Middle frontal gyrus (tissue), 1 donor: ENCODE data around the gene CCDC169.
"Not testable (repeated sequence)": the region's sequence is repeated elsewhere in the genome, so short reads cannot be mapped to it uniquely, and the experiment has no call there.

Experiments used
- DNase-seq: peaks from one replicate; pipeline ENCODE4 v3.0.0-alpha.2; 2015; ENCODE audit warnings: low spot score; ENCODE audit errors: extremely low spot score

CCDC169 gene

GRCh38 chr13:36319793-36320192 is 22.2 kb upstream of the CCDC169 start:
- DNase-seq = not testable (repeated sequence)

DNA sequence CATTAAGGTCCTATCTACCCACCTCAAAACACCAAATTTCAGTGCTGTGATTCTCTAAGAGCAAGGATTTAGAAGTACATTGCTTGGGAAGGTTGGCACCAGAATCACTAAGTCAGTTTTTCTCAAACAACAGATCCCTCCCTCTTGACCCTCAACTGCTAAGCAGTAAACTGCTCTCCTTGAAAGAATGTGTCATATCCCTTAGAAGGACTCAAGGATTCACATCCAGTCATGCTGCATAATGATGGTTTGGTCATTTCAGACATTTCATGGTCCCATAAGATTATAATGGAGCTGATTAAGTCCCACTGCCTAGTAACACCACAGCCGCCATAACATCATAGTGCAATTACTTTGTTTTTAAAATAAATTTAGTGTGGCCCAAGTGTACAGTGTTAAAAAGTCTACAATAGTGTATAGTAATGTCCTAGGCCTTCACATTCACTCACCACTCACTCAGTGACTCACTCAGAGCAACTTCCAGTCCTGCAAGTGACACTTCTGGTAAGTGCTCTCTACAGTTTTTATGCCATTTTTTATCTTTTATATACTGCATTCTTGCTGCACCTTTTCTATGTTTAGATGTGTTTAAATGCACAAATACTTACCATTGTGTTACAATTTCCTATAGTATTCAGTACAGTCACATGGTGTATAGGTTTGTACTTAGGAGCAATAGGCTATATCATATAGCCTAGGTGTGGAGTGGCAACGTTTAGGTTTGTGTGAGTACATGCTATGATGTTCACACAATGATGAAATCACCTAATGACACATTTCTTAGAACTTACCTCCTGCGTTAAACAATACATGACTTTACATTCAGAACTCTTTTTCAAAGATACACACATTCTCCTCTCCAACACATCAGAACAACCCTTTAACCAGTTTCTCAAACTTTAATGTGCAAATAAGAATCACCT is 15.7 kb upstream of the CCDC169 start:
- no peak for DNase-seq

- no peak for DNase-seq
Measured at GRCh38 chr13:36310417-36311108, 12.9 kb upstream of the CCDC169 start.

DNA sequence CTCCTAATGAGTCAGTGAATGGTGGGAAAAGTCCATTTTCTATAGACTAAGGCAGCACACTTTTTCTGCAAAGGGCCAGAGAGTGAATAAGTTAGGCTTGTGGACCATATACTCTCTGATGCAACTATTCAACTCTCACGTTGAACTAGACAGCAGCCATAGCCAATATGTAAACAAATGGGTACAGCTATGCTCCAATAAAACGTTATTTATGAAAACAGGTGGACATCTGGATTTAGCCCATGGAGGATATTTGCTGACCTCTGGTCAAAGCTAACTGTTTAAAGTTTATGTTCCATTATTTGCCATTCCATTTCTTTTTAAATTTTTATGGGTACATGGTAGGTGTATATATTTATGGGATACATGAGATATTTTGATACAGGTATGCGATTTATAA is 4.7 kb upstream of the CCDC169 start:
- no peak for DNase-seq

DNA sequence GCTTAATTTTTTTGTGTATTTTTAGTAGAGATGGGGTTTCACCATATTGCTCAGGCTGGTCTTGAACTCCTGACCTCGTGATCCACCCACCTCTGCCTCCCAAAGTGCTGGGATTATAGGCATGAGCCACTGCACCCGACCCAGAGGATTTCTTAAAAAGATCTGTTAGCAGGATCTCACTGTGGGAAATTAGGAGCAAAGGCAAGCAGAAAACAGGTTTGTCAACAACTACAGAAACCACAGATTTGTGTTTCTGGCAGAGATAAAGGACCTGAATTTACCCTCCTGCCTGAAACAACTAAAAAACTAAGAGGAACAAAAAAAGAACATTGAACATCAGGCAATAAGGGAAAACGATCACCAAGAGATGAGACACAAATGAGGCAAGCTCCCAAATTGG is 1.9 kb upstream of the CCDC169 start:
- not testable (repeated sequence) for DNase-seq

- no peak for DNase-seq
Measured at GRCh38 chr13:36298535-36299068, 988 bp upstream of the CCDC169 start.

DNA sequence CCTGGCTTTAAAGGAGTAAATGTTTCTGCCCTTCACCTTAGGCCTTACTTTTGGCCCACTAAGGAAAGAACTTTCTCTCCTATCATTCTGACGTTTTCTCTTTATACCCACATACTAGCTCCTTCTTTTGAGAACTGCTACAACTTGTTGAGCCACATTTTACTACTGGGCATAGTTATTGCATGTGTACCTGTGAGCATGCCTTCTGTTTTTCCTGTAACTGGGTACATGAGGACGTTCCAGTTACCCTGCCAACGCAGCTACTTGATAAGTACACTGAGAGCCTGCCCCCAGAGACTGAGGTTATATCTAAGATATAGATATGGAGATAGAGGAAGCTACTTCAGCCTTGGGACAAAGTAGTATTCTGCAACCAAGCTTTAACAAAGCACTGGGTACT is 3.5 kb downstream of the CCDC169 start:
- DNase-seq = no peak

- no peak for DNase-seq
Measured at GRCh38 chr13:36293497-36293896, 4.1 kb downstream of the CCDC169 start.

DNA sequence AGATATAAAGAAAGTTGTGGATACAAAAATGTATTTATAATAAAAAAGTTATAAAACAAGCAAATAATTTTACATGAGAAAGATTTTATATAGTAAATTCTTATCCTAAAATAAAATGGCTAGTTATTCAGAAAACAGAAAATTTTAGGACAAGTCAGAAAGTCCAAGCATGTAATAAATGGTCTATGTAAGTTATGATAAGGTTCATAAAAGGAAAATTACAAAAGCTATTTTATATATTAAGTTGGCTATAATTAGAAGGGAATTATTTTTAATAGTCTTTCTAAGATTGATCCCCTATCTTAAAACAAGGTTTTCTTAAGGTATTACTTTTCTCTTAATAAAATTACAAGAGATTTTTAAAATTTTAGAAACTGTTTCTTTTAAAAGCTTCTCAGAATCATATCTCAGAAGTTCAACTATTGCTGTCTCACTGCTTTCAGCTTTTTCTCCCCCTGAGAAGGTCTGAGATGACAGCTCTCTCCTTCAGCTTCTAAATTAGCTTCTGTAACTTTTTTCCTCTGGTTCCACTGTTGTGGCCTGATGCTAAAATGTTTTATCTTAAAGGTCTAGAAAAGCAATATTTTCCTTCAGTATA is 8.7 kb downstream of the CCDC169 start:
- DNase-seq = no peak

GRCh38 chr13:36286006-36286405 is 11.6 kb downstream of the CCDC169 start:
- no peak for DNase-seq

DNA sequence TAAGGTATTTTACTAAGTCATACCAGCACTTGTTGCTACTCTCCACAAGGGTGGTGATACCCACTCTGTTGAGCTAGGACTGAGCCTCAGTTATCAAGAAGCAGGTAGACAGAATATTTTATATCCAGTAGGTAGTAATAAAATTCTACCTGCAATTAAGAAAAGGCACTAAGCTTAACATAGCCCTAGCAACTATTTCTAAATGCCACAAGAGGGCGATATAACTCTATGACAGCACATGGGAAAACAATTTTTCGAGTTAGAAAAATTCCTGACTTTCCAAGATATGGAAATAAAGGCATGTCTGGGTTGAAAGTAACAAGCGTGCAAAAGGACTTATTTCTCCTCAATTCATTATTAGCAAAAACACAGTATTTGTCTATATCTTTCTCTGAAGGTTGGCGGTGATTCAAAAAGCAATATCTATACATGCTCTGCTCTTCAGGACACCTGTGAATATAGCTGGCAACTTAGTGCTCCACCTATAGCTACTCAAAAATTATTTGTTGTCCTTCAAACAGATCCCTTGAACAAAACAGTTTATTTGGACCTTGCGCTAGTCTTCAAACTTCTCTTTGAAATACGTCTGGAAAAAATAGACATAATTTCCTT is 14.7 kb downstream of the CCDC169 start:
- DNase-seq = peak; percentile 48

DNA sequence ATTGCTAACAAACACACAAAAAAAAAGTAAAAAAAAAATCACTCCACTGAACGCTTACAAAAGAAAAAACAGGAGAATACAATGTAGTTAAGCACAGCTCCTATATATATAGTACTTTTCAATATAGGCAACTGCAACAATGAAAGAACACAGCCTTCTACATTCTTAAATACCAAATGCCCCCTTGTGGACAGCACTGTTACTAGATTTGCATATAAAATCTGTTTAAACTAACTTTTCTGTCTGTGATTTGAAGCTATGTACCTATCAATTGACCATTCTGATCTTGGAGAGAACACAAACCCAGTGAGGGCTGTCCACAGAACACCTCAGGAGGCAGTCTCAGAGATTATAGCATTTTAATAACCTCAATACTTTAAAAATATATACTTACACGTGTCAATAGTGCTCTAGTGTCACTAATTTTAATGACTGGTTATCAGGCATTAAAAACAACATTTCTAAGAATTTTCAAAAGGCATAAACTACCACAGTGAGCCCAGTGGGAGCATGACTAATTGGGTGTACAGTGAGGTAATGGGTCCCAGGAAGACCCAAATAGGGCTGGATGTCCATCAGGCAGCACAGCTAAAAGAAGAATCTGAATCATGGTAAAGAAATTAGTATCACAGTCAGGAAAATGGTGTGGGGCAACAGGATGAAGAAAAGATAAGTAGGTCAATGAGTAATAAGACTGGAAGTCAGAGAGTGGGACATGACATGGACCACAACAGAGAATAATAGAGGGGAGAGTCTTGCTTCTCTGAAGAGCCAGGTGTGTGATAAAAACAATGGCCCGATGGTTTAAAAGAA is 22.2 kb downstream of the CCDC169 start:
- DNase-seq = peak; percentile 67

GRCh38 chr13:36273431-36273830 is 24.2 kb downstream of the CCDC169 start:
- no peak for DNase-seq

DNA sequence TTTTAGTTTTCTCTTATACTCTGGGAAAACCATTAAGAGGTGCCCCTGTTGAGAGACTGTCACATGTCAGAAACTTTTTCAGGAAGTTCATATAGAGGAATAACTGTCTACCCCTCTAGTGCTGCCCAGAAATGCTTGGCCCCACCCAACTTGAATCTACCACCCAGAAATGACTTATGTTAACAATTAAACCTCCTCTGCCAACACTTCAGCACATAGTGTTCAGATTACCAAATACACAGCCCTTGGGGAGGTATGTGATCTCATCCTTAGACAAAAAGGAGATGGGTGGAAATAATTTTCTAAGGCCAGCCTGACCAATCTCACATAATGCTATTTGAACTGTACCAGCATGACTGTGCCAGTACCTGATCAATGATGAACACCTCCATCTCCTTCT is 35.6 kb downstream of the CCDC169 start:
- no peak for DNase-seq

DNA sequence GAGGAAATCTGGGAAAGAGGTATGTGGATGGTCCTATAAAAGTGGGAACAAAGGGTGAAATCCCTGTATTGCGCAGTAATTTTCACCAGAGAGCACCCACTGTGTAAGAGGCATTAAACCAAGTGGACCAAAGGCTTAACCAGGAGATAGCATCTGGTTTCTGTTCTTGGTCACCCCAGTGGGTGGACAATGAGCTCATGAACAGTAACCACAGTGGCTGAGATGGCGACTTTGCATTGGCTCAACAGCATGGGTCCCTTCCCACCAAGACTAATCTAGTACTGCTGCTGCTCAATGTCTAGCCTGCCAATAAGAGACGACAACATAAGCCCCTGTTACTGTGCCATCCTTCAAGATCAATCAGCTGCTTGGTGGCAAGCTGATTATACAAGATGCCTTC is 36.6 kb downstream of the CCDC169 start:
- no peak for DNase-seq

DNA sequence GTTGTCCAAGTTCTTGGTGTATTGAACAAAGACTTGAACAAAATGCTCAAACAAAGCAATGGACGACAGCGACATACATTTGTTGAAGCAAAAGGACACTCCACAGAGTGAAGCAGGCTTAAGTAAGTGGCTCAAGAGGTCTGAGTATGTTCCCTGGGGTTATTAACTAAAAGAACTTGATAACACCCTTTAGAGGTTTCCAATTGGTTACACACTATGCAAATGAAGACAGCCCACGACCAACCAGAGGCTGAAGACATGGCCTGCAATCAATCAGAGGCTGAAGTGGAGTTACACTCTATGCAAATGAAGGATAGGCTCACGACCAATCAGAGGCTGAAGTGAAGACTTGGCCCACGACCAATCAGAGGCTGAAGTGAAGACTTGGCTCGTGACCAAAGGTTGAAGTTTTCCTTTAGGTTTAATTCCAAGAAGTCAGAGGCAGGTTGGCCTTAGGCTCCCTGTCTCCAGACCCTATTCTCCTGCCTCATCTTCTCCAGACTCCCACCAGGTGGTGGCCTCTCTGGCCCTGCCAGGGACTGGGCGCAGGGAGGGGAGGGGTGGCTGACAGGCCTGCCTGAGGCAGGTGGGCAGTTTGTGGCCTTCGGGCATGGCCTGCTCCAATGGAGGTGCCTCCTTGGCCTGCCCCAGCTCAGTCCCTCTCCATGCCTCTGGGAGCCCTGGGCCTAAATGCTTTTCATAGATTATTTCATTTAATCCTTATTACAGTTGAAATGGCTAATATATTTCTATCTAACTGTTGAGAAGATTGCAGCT is 38.1 kb downstream of the CCDC169 start:
- DNase-seq = no peak

DNA sequence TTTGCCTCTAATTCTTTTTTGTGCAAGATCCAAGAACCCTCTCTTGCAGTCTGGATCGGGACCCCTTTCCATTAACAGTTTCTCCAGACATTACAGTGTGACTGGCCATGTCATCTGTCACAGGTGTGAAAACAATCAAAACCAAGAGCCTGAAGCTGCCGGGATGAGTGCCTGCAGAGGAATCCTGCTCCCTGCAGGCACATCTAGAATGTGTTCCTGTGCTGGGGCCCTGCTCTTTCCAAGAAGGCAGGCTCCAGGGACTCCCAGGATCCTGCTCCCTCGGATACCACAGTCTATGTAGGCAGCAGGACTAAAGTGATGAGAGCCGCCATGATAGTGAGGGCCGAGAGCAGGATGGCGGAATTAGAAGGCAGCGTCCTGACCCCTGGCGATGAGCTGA is 38.8 kb downstream of the CCDC169 start:
- DNase-seq = no peak

DNA sequence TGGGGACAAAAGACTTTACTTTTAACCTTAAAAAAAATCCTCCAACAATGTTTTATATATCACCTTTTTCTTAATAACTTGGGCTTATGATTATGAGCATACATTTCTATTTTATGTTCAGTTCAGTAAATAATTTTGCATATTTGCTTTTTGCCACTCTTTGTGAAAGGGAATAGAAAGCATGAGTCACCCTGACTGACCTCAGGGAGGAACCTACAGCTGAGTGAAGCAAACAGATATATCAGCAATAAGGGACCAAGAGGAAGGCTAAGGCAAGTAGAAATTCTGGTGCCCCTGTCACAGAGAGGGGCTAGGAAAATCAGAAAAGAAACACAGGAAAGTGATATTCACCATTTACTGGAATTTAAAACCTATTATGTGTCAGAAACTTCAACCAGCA is 46.1 kb downstream of the CCDC169 start:
- no peak for DNase-seq

DNA sequence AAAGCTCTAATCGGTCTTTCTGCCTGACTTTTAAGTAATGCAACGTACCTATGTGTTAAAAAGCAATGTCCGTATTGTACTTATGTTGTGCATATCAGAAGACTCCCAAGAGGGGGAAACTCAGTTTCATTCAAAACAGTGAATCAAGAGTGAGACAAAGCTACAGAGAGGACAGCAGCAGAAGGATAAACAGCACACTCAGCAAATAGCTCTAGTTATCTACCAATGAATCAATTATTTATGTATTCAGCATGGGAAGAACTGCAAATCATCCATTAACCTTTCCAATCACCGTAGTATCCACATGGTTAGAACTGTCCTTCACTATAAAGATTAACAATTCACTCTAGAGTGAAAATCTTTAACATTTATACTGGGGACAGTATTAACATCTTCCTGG is 46.6 kb downstream of the CCDC169 start:
- no peak for DNase-seq

DNA sequence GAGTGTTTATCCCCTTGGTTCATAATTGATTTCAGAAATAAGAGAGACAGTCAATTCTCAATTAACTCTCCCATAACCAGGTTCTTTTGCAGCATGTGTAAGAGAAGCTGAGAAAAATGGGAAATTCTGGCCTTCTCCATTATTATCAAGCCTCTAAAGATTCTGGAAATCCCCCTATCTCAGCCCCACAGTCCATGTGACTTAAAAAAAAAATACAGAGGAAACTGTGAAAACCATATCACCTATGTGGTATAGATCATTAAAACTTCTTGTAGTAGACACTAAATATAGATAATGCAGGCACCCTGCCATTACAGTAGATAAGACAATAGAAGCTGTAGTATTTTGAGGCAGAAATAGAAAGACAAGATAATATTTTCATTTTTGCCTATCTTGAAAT is 48.9 kb downstream of the CCDC169 start:
- DNase-seq = no peak
